ENCODE measurements around the gene TMEM255A.

The TMEM255A gene

DNA sequence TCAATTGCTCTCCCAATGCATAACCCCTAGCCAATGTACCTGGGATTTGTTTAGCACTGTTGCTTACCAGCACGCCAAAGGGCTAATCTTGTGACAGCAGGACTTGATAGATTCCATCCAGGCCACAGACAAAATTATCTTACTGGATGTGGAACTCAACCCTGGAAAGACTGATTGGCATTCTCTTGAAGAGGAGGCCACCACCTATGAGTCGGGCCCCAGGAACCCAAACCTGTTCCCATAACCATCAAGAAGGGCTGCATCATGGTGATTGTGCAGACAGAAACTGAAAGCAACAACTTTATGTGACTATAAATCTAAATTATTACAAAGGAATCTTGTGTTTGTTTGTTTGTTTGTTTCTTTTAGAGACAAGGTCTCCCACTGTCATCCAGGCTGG lies 19.9 kb upstream of the TMEM255A start:
- Histone ChIP-seq H3K9me3 (ENCODE audit: control insufficient read depth, low read depth, low read length) (peaks cover 14% of the 10 kb centered on the region), H3K4me1 (ENCODE audit: control insufficient read depth, low read depth, low read length) (peaks cover 10% of the 10 kb centered on the region), H3K9ac (ENCODE audit: low read length) (no peak overlapping the region), H3K36me3 (ENCODE audit: control insufficient read depth, low read depth, low read length) (no peaks in the 10 kb centered on the region), H3K4me3 (ENCODE audit: low read length) (no peak overlapping the region), H3K27me3 (ENCODE audit: control insufficient read depth, insufficient read depth, low read length) (no peaks in the 10 kb centered on the region), H3K27ac (ENCODE audit: low read length) (no peak overlapping the region)

DNA sequence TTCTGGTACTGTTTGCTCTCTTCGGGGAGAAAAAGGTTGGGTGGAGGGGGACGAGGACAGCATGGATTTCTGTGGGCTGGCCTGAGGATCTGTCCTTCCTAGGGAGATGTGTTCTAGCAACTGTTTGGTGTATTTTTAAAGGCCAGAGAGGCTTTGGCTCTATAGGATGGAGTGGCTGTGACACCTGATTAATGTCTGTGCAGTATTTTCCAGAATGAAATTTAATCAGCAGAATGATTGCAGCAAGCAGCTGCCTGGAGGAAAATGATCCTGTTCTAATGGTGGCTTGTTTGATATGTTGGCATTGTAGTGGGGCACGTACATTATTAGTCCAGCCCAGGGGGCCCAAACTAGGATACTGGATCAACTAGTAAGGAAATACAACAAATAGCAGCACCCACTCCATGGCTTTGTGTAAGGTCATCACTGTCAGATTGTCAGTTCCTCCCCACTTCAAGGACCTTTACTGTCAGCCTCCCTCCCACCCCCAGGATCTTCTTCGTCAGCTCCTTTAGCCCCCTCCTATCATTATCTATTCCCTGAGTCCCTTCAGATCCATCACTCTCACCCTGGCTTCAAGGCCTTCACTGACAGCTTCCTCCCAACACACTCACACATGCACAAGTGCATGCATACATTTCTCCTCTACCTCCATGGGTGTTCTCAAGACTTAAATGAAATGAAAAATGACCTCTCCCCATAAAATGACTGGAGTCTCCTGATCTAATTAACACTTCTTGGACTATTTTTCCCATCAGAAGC lies 10.4 kb upstream of the TMEM255A start:
- Histone ChIP-seq H3K27ac (ENCODE audit: low read length) (no peak overlapping the region), H3K9me3 (ENCODE audit: control insufficient read depth, low read depth, low read length) (peaks cover 13% of the 10 kb centered on the region), H3K36me3 (ENCODE audit: control insufficient read depth, low read depth, low read length) (no peaks in the 10 kb centered on the region), H3K4me3 (ENCODE audit: low read length) (no peak overlapping the region), H3K4me1 (ENCODE audit: control insufficient read depth, low read depth, low read length) (no peaks in the 10 kb centered on the region), H3K27me3 (ENCODE audit: control insufficient read depth, insufficient read depth, low read length) (no peaks in the 10 kb centered on the region), H3K9ac (ENCODE audit: low read length) (no peak overlapping the region)

DNA sequence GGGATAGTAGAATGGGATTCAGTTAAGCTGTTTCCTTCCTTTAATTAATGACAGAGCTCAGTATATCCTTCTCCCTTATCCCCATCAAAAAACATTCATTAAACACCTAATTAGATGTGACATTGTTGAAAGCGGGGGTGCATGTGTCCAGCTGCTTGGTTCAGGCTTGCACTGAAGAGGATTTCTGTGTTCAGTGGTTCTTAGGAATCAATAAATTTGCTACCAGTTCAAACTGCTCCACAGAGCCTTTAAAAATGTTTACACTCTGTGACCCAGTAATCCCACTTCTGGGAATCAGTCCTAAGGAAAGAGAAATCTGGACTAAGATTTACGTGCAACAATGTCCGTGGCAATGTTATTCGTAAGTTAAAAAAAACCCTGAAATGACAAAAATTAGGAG lies 7.2 kb upstream of the TMEM255A start:
- peaks cover 6% of the 10 kb centered on the region for H3K9me3 ChIP-seq (ENCODE audit: control insufficient read depth, low read depth, low read length)
- no peaks in the 10 kb centered on the region for H3K36me3 ChIP-seq (ENCODE audit: control insufficient read depth, low read depth, low read length)
- H3K27me3 ChIP-seq (ENCODE audit: control insufficient read depth, insufficient read depth, low read length): no peaks in the 10 kb centered on the region
- no peaks in the 10 kb centered on the region for H3K4me1 ChIP-seq (ENCODE audit: control insufficient read depth, low read depth, low read length)
- H3K9ac ChIP-seq (ENCODE audit: low read length): no peak overlapping the region
- H3K4me3 ChIP-seq (ENCODE audit: low read length): no peak overlapping the region
- no peak overlapping the region for H3K27ac ChIP-seq (ENCODE audit: low read length)

DNA sequence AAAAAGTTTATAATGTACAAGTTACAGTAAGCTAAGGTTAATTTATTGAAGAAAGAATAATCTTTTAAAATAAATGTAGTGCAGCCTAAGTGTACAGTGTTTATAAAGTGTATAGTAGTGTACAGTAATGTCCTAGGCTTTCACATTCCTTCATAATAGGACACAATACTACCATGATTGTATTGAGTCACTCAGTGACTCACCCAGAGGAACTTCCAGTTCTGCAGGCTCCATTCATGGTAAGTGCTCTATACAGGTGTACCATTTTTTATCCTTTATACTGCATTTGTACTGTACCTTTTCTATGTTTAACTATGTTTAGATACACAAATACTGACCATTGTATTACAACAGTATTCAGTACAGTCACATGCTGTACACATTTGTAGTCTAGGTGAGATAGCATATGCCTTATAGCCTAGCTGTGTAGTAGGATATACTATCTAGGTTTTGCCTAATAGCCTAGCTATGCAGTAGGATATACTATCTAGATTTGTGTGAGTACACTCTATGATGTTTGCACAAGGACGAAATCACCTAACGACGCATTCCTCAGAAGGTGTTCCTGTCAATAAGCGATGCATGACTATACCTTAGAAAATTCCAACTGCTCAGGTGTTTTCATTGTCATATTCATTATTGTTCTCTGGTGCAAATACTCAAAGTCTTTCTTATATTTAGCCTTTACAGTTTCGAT lies 5.5 kb upstream of the TMEM255A start:
- H3K9ac ChIP-seq (ENCODE audit: low read length): no peak overlapping the region
- no peaks in the 10 kb centered on the region for H3K4me1 ChIP-seq (ENCODE audit: control insufficient read depth, low read depth, low read length)
- H3K36me3 ChIP-seq (ENCODE audit: control insufficient read depth, low read depth, low read length): no peaks in the 10 kb centered on the region
- H3K9me3 ChIP-seq (ENCODE audit: control insufficient read depth, low read depth, low read length): peaks cover 3% of the 10 kb centered on the region
- no peak overlapping the region for H3K4me3 ChIP-seq (ENCODE audit: low read length)
- H3K27me3 ChIP-seq (ENCODE audit: control insufficient read depth, insufficient read depth, low read length): peaks cover 11% of the 10 kb centered on the region
- H3K27ac ChIP-seq (ENCODE audit: low read length): no peak overlapping the region

DNA sequence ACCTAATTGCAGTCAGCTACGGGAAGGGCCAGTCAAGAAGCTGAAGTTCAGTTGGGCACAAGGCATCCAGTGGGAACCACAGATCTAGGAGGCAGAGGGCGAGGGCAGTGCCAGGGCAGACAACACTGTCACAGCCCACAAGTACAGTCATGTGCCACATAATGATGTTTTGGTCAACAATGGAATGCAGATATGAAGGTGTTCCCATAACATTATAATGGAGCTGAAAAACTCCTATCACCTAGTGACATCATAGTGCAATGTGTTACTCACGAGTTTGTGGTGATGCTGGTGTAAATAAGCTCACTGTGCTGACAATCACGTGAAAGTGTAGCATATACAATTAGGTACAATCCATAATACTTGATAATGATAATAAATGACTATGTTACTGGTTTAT lies 4.5 kb upstream of the TMEM255A start:
- Histone ChIP-seq H3K4me3 (ENCODE audit: low read length) (no peak overlapping the region), H3K36me3 (ENCODE audit: control insufficient read depth, low read depth, low read length) (no peaks in the 10 kb centered on the region), H3K27me3 (ENCODE audit: control insufficient read depth, insufficient read depth, low read length) (peaks cover 20% of the 10 kb centered on the region), H3K27ac (ENCODE audit: low read length) (no peak overlapping the region), H3K9ac (ENCODE audit: low read length) (no peak overlapping the region), H3K4me1 (ENCODE audit: control insufficient read depth, low read depth, low read length) (no peaks in the 10 kb centered on the region), H3K9me3 (ENCODE audit: control insufficient read depth, low read depth, low read length) (no peaks in the 10 kb centered on the region)

DNA sequence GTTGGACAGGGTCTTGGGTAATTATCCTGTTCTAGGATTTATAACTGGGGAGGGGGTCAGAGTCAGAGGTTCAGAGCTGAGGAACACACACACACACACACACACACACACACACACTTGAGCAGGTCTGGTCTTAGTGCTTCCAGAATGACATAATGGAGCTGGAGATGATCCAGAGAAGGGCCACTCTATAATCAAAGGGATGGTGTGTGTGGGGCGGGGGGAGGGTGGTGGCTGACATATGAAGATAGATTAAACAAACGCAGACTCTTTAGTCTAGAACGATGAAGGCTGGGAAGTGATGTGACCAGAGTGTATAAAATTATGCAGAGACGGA lies 434 bp upstream of the TMEM255A start:
- peaks cover 3% of the 10 kb centered on the region for H3K4me1 ChIP-seq (ENCODE audit: control insufficient read depth, low read depth, low read length)
- peaks cover 2% of the 10 kb centered on the region for H3K9me3 ChIP-seq (ENCODE audit: control insufficient read depth, low read depth, low read length)
- no peaks in the 10 kb centered on the region for H3K36me3 ChIP-seq (ENCODE audit: control insufficient read depth, low read depth, low read length)
- H3K4me3 ChIP-seq (ENCODE audit: low read length): peak overlapping the region; percentile 59
- H3K9ac ChIP-seq (ENCODE audit: low read length): no peak overlapping the region
- peaks cover 56% of the 10 kb centered on the region for H3K27me3 ChIP-seq (ENCODE audit: control insufficient read depth, insufficient read depth, low read length)
- no peak overlapping the region for H3K27ac ChIP-seq (ENCODE audit: low read length)

DNA sequence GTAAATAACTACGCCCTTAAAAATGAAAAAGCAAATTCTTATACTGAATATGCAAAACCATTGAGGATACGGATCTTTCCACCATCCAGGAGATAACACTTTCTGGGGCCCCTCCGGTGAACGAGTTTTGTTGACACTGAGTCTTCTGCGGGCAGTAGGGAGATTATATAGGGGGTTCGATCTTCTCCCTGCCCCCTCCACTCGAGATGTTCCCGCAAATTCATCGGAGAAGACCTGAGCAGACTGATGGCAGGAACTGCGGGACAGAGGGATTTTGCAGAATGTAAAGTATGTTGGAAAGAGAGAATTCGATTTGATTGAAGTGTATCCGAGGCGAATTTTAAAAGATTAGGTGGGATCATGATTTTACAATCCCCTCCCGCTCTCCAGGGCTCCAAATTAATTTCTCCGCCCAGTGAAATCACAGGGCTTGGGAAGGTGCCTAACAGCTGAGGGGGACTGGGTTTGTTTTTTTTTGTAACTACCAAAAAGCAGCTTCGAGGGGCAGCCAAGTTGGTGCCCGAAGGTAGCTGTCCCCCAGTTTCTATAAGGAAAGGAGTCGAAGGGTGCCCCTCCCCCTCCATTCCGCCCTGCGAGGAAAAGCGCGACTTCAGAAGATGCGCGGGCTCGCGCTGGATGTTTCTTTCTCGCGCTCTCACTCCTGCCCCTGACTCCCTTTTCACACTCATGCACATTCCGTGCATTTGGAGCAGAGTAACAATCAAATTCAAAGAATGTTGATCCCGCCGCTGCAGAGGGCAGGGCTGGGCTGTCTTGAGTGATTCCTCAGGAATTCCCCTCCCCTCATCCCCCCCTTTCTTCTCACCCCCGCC lies 1.2 kb downstream of the TMEM255A start:
- Histone ChIP-seq H3K4me3 (ENCODE audit: low read length) (peak overlapping the region; percentile 66), H3K27me3 (ENCODE audit: control insufficient read depth, insufficient read depth, low read length) (peaks cover 69% of the 10 kb centered on the region), H3K9ac (ENCODE audit: low read length) (peak overlapping the region; percentile 16), H3K4me1 (ENCODE audit: control insufficient read depth, low read depth, low read length) (peaks cover 3% of the 10 kb centered on the region), H3K27ac (ENCODE audit: low read length) (no peak overlapping the region), H3K36me3 (ENCODE audit: control insufficient read depth, low read depth, low read length) (no peaks in the 10 kb centered on the region), H3K9me3 (ENCODE audit: control insufficient read depth, low read depth, low read length) (peaks cover 2% of the 10 kb centered on the region)

DNA sequence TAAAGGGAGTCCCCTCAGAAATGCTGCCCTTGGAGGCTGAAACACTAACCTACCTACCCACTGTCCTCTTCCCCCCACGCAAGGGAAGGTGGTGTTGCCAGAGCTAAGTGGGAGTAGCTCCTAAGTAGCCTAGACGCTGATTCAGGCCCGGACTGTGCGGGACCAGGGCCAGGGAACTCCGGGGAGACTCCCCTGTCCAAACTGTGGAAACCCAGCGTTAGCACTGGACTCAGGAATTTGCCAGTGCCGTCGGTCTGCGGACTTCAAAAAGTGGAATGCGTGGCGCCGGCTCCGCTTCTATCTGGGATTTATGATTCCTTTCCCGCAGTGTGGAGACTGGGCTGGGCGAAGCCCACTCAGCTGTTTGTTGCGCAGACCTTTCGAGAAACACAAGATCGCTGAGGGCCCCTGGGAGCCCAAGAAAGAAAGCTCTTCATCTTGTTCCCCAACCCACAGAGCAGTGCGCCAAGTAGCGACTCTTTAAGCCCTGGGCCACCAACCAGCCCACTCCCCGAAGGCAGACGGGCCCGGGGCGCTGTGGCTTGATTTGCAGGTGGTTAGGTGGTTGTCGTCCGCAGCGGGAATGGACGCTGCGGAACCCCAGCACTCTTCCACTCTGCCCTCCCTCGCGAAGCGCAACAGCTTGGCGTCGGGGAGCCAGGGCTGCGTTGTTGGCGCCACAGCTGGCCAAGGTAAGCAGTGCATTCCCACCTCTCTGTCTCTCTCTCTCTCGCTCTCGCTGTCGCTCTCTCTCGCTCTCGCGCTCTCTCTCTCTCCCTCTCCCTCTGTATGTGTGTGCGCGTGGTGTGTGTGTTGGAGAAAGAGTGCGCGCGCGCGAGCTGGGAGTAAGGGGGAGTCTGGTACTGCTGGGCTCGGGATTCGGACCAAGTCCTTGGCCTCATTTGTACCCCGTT lies 2.0 kb downstream of the TMEM255A start:
- Histone ChIP-seq H3K9ac (ENCODE audit: low read length) (peak overlapping the region; percentile 16), H3K4me3 (ENCODE audit: low read length) (peak overlapping the region; percentile 66), H3K9me3 (ENCODE audit: control insufficient read depth, low read depth, low read length) (peaks cover 2% of the 10 kb centered on the region), H3K36me3 (ENCODE audit: control insufficient read depth, low read depth, low read length) (no peaks in the 10 kb centered on the region), H3K27ac (ENCODE audit: low read length) (no peak overlapping the region), H3K4me1 (ENCODE audit: control insufficient read depth, low read depth, low read length) (peaks cover 3% of the 10 kb centered on the region), H3K27me3 (ENCODE audit: control insufficient read depth, insufficient read depth, low read length) (peaks cover 69% of the 10 kb centered on the region)

DNA sequence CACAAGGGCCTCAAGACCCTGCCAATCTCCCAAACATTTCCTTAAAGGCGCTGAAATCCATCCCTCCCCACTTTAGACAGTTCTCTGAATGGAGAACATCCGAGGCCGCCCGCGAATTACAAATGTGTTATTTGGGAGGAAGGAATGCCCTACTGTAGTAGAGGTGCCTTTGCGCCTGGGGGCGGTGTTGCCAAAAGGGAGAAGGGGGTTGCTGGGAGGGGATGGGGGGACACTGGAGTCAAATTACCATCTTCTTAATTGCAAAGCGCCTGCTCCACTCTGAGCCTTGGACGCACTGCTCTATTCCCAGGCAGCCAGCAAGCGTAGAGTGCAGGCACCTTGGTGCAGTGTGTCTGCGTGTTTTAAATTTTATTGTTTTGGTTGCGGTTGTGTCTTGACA lies 2.7 kb downstream of the TMEM255A start:
- no peak overlapping the region for H3K27ac ChIP-seq (ENCODE audit: low read length)
- H3K36me3 ChIP-seq (ENCODE audit: control insufficient read depth, low read depth, low read length): no peaks in the 10 kb centered on the region
- H3K4me1 ChIP-seq (ENCODE audit: control insufficient read depth, low read depth, low read length): peaks cover 3% of the 10 kb centered on the region
- no peak overlapping the region for H3K9ac ChIP-seq (ENCODE audit: low read length)
- peak overlapping the region; percentile 66 for H3K4me3 ChIP-seq (ENCODE audit: low read length)
- peaks cover 69% of the 10 kb centered on the region for H3K27me3 ChIP-seq (ENCODE audit: control insufficient read depth, insufficient read depth, low read length)
- H3K9me3 ChIP-seq (ENCODE audit: control insufficient read depth, low read depth, low read length): peaks cover 2% of the 10 kb centered on the region

DNA sequence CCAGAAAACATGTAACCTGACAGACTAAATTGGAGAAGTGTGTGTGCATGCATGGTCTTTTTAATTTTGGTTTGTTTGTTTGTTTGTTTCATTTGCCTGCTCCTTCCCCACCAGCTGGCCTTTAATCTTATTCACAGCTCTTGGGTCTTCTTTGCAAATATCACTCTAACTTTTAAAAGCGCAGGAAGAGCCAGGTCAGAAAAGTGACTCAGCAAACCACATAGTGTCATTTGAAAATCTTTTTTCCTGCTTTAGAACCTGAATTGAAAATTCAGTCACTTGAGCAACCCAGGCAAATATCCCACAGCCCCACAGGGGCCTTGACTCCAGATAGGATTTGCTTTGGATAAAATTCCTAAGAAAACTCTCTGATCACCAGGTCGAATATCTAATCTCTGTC lies 4.6 kb downstream of the TMEM255A start:
- Histone ChIP-seq H3K4me3 (ENCODE audit: low read length) (no peak overlapping the region), H3K27ac (ENCODE audit: low read length) (no peak overlapping the region), H3K4me1 (ENCODE audit: control insufficient read depth, low read depth, low read length) (peaks cover 3% of the 10 kb centered on the region), H3K27me3 (ENCODE audit: control insufficient read depth, insufficient read depth, low read length) (peaks cover 57% of the 10 kb centered on the region), H3K9ac (ENCODE audit: low read length) (no peak overlapping the region), H3K36me3 (ENCODE audit: control insufficient read depth, low read depth, low read length) (no peaks in the 10 kb centered on the region), H3K9me3 (ENCODE audit: control insufficient read depth, low read depth, low read length) (peaks cover 4% of the 10 kb centered on the region)

All from iPS-18a (cell line).